A673 (cell line): ENCODE data around the gene EEF1G. TPM values are rescaled to one million over a fixed set of nuclear protein-coding genes. Genes with fewer than 3 reads are reported as not detected.

ENCODE experiments used
- BruUV-seq: library from RNA; stranded (reverse); fragments of 400-500 nt; replicated peaks from 2 replicates; lab custom pipeline; 2021; lab: Mats Ljungman, UMichigan
- CTCF ChIA-PET: fragments of 300-600 bp; sonication (Branson Sonifier 250); formaldehyde crosslinking; loops from one replicate; lab custom pipeline; 2022; ENCODE audit warnings: antibody characterized with exemption; lab: Charles Lee
- POLR2A ChIA-PET: fragments of 300-600 bp; sonication (Branson Sonifier 250); formaldehyde crosslinking; loops from one replicate; lab custom pipeline; 2022; ENCODE audit warnings: antibody characterized with exemption; ENCODE audit not compliant: low non-redundant PET; lab: Charles Lee
- DNase-seq: peaks from one replicate; pipeline ENCODE4 v3.0.0-alpha.2; 2015; ENCODE audit warnings: low spot score
- H3K27ac ChIP-seq: fragments of 200-600 bp; sonication (generic); 2 replicates; pipeline ENCODE4 v1.5.1; 2016; ENCODE audit warnings: mixed run types, low read depth, mild to moderate bottlenecking, mixed read lengths, antibody characterized with exemption, low read length; ENCODE audit not compliant: poor library complexity, severe bottlenecking
- H3K27me3 ChIP-seq: fragments of 200-600 bp; sonication (generic); replicated peaks from 2 replicates; pipeline ENCODE4 v1.6.1; 2017; ENCODE audit warnings: mixed run types, low read depth, mild to moderate bottlenecking, mixed read lengths, antibody characterized with exemption, low read length; ENCODE audit not compliant: insufficient read depth, poor library complexity
- H3K36me3 ChIP-seq: fragments of 200-600 bp; sonication (generic); 2 replicates; pipeline ENCODE4 v1.6.1; 2016; ENCODE audit warnings: mixed run types, mild to moderate bottlenecking, mixed read lengths, antibody characterized with exemption, low read length; ENCODE audit not compliant: insufficient read depth, poor library complexity, severe bottlenecking
- H3K4me1 ChIP-seq: fragments of 200-600 bp; sonication (generic); 2 replicates; pipeline ENCODE4 v1.6.1; 2017; ENCODE audit warnings: mixed run types, mild to moderate bottlenecking, mixed read lengths, antibody characterized with exemption, low read length; ENCODE audit not compliant: insufficient read depth, poor library complexity, severe bottlenecking
- H3K4me3 ChIP-seq: fragments of 200-600 bp; sonication (generic); 2 replicates; pipeline ENCODE4 v1.5.1; 2016; ENCODE audit warnings: low read depth, mixed run types, mild to moderate bottlenecking, mixed read lengths, low read length; ENCODE audit not compliant: poor library complexity, severe bottlenecking
- H3K9me3 ChIP-seq: fragments of 200-600 bp; sonication (generic); 2 replicates; pipeline ENCODE4 v1.6.1; 2016; ENCODE audit warnings: mixed run types, low read depth, mild to moderate bottlenecking, mixed read lengths, antibody characterized with exemption, low read length; ENCODE audit not compliant: poor library complexity, severe bottlenecking
- CTCF ChIP-seq: fragments of 300-800, 200-600 bp; sonication (generic); conservative IDR thresholded peaks from 2 replicates; pipeline ENCODE4 v1.5.1; 2017; ENCODE audit warnings: low read depth, mild to moderate bottlenecking, antibody characterized with exemption, low read length, moderate library complexity, mixed read lengths
- EZH2 ChIP-seq: fragments of 200-600 bp; sonication (generic); IDR thresholded peaks from 2 replicates; pipeline ENCODE4 v1.6.1; 2017; ENCODE audit warnings: borderline replicate concordance, low read depth, mild to moderate bottlenecking, mixed read lengths, antibody characterized with exemption, low read length; ENCODE audit not compliant: poor library complexity, severe bottlenecking
- intact Hi-C: fragments of 100-400 bp; cut with micrococcal nuclease; formaldehyde crosslinking; loops from one replicate; pipeline ENCODE4 v1.10.0; 2022; ENCODE audit not compliant: unreplicated experiment
- microRNA-seq: library from miRNA; unstranded; fragments of <30 nt; microRNA quantifications from one replicate; pipeline ENCODE4 v1.2.0, GENCODE V29; 2021
- total RNA-seq: library from RNA; stranded (reverse); gene quantifications from 2 replicates; pipeline ENCODE4 v1.2.3, GENCODE V29; 2021

The EEF1G gene
- total RNA-seq, 1 experiment from 2014 or later = 1,817 TPM

GRCh38 chr11:62514151-62514550, 59.5 kb downstream of the EEF1G start:
- intact Hi-C loops = no loop called here
- Histone ChIP-seq H3K4me1 (no peaks in the 10 kb centered on the region), H3K27ac (no peak overlapping the region), H3K27me3 (no peaks in the 10 kb centered on the region), H3K36me3 (peaks cover 11% of the 10 kb centered on the region), H3K9me3 (no peaks in the 10 kb centered on the region), H3K4me3 (no peak overlapping the region)
- ChIA-PET POLR2A (interaction anchor here (0.9 kb wide), 1 partner anchor 60 kb away, joined by 4 read pairs; the partner anchor contains the start of gene EEF1G), CTCF (interaction anchor here (0.7 kb wide), 1 partner anchor 348 kb away, joined by 3 read pairs; no protein-coding TSS in a partner anchor)
- no peak for DNase-seq
- BruUV-seq = no TSS peak
- TF ChIP-seq CTCF = no peak

- POLR2A ChIA-PET = no interaction called here
- DNase-seq = no peak
These were observed 60.1 kb downstream of the EEF1G start for GRCh38 chr11:62513626-62514025.

GRCh38 chr11:62512961-62513360, 60.7 kb downstream of the EEF1G start:
- Histone ChIP-seq H3K9me3 (no peaks in the 10 kb centered on the region), H3K4me1 (peaks cover 4% of the 10 kb centered on the region), H3K36me3 (peaks cover 2% of the 10 kb centered on the region), H3K27ac (no peak overlapping the region), H3K27me3 (no peaks in the 10 kb centered on the region), H3K4me3 (no peak overlapping the region)
- CTCF ChIA-PET = no interaction called here
- DNase-seq = no peak
- TF ChIP-seq CTCF (no peak), EZH2 (no peak)
- intact Hi-C loops = no loop called here
- POLR2A ChIA-PET = no interaction called here
- BruUV-seq = no TSS peak

More at GRCh38 chr11:62513626-62514025, 60.1 kb downstream of the EEF1G start:
- Histone ChIP-seq H3K27me3 (no peaks in the 10 kb centered on the region), H3K27ac (no peak overlapping the region), H3K4me1 (peaks cover 1% of the 10 kb centered on the region), H3K9me3 (no peaks in the 10 kb centered on the region), H3K36me3 (peaks cover 6% of the 10 kb centered on the region), H3K4me3 (no peak overlapping the region)
- intact Hi-C loops = no loop called here
- no TSS peak for BruUV-seq
- CTCF ChIA-PET = no interaction called here
- no peak for TF ChIP-seq EZH2

Small RNAs within 50 kb of the gene (microRNA-seq; reads per million reads assigned to microRNA genes)
- gene MIR6747 = 1.3 reads per million

Other genes starting within 250 kb of the EEF1G start
- 37.7 and 40.1 TPM in 2 replicates for gene ASRGL1, start 236.4 kb downstream of the EEF1G start, total RNA-seq
- not detected in 2 replicates for gene SCGB1A1, start 154.9 kb downstream of the EEF1G start, total RNA-seq
- gene AHNAK, start 27.1 kb downstream of the EEF1G start, total RNA-seq = 71.7 and 73.0 TPM in 2 replicates
- gene TUT1, start 17.6 kb upstream of the EEF1G start, total RNA-seq = 27.3 and 27.6 TPM in 2 replicates
- 241 and 243 TPM in 2 replicates for gene MTA2, start 28.0 kb upstream of the EEF1G start, total RNA-seq
- 21.3 and 30.4 TPM in 2 replicates for gene EML3, start 38.9 kb upstream of the EEF1G start, total RNA-seq
- gene ROM1, start 39.4 kb upstream of the EEF1G start, total RNA-seq = 1.1 and 1.3 TPM in 2 replicates
- 64.7 and 68.2 TPM in 2 replicates for gene B3GAT3, start 48.1 kb upstream of the EEF1G start, total RNA-seq
- 475 and 489 TPM in 2 replicates for gene GANAB, start 72.7 kb upstream of the EEF1G start, total RNA-seq
- 29.3 and 30.0 TPM in 2 replicates for gene INTS5, start 79.4 kb upstream of the EEF1G start, total RNA-seq
- gene C11orf98, start 91.3 kb upstream of the EEF1G start, total RNA-seq = 124 and 141 TPM in 2 replicates
- gene CSKMT, start 91.4 kb upstream of the EEF1G start, total RNA-seq = 59.7 and 68.8 TPM in 2 replicates
- gene UQCC3, start 97.8 kb upstream of the EEF1G start, total RNA-seq = 28.0 and 29.0 TPM in 2 replicates
- gene LBHD1, start 98.4 kb upstream of the EEF1G start, total RNA-seq = 7.1 and 7.8 TPM in 2 replicates
- 143 and 147 TPM in 2 replicates for gene UBXN1, start 105.2 kb upstream of the EEF1G start, total RNA-seq
- 0.37 and 0.52 TPM in 2 replicates for gene LRRN4CL, start 115.6 kb upstream of the EEF1G start, total RNA-seq
- 123 and 132 TPM in 2 replicates for gene BSCL2, start 133.5 kb upstream of the EEF1G start, total RNA-seq
- 0.45 and 0.72 TPM in 2 replicates for gene GNG3, start 133.8 kb upstream of the EEF1G start, total RNA-seq
- gene HNRNPUL2, start 153.6 kb upstream of the EEF1G start, total RNA-seq = 104 and 105 TPM in 2 replicates
- 66.5 and 66.8 TPM in 2 replicates for gene TTC9C, start 154.6 kb upstream of the EEF1G start, total RNA-seq
- gene ZBTB3, start 180.3 kb upstream of the EEF1G start, total RNA-seq = 12.0 and 13.1 TPM in 2 replicates
- gene POLR2G, start 187.7 kb upstream of the EEF1G start, total RNA-seq = 159 and 166 TPM in 2 replicates
- gene TAF6L, start 197.5 kb upstream of the EEF1G start, total RNA-seq = 70.0 and 70.9 TPM in 2 replicates
- gene TMEM179B, start 213.5 kb upstream of the EEF1G start, total RNA-seq = 46.6 and 52.1 TPM in 2 replicates
- gene TMEM223, start 218.1 kb upstream of the EEF1G start, total RNA-seq = 23.4 and 29.3 TPM in 2 replicates
- 78.8 and 82.0 TPM in 2 replicates for gene NXF1, start 231.5 kb upstream of the EEF1G start, total RNA-seq